ENCODE measurements around the gene RAPGEF2. TPM values are rescaled to one million over a fixed set of nuclear protein-coding genes. Genes with fewer than 3 reads are reported as not detected.
A peak's percentile ranks its signal among the peaks of the same experiment; 100 is the strongest.

Gene RAPGEF2
- total and polyA plus RNA-seq, 2 of the 8 experiments (the other 6 are each of a cell fraction or from before 2014, with no cell fraction given), result 24.4 to 48.6 TPM

DNA sequence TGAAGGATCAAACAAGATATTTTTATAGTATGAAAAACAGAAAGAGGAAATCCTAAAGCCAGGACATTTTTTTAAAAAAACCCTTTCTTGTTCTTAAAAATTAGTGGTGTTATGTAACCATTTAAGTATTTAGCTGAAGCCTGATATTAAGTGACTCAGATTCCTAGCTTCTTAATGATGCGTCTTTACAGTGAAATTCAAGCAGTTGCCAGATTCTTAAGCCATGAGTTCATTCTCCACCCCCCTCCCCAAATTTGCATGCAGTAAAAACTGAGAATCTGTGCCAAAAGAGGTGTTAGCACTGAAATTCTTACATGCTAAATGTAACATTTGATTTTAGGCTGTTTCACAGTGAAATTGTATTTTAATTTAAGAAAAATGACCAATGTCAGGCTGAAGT, 180.8 kb downstream of the RAPGEF2 start (continued):
- TF ChIP-seq CHD7 (IDR thresholded peaks at IDR 0.05; ENCODE audit: insufficient replicate concordance, low read length) (no peak), EGR1 (IDR thresholded peaks at IDR 0.05; ENCODE audit: borderline replicate concordance, low read depth, low read length) (no peak), TEAD4 (IDR thresholded peaks at IDR 0.05; ENCODE audit: low read depth, low read length) (0 out of 2 replicates have a peak, but pooled peaks have one; percentile 14), SP2 (IDR thresholded peaks at IDR 0.05; ENCODE audit: low read length) (no peak), JUND (IDR thresholded peaks at IDR 0.05; ENCODE audit: low read length) (peak; percentile 92)

All from H1 (cell line).